ENCODE results near the gene C9orf50. TPM values are rescaled to one million over a fixed set of nuclear protein-coding genes. Genes with fewer than 3 reads are reported as not detected.

C9orf50 gene
- total and polyA plus RNA-seq, 10 donors, result 0.12 to 0.46 (median 0.19) TPM; not detected in 6

DNA sequence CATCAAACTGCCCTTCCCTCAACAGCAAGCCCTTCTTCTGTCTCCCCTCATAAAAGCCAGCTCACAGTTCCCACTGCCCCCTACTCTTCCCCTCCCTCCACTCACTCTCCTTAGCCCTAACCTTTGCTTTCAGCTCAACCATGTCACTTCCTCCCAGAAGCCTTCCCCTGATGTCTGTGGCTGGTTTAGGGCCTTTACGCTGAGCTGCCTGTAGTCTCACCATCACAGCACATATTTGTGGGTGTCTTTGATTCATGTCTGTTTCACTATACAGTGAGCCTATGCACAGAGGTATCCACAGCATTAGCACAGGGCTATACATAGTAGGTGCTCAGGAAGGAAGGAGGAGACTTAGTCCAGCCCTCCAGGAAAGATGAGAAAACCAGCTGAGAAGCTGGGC, 34.7 kb downstream of the C9orf50 start:
- no peak for TF ChIP-seq POLR2A (IDR thresholded peaks at IDR 0.05)
- no peak for TF ChIP-seq CTCF (IDR thresholded peaks at IDR 0.05 in 8 of 11, conservative IDR thresholded peaks at IDR 0.05 in 3 of 11)
- TF ChIP-seq POLR2AphosphoS5 (IDR thresholded peaks at IDR 0.05), result no peak
- no peaks in the 10 kb centered on the region for H3K9me3 ChIP-seq
- no peak for DNase-seq
- H3K36me3 ChIP-seq, result no peaks in the 10 kb centered on the region
- H3K4me1 ChIP-seq, result peaks cover 0 to 22% (median 5%) of the 10 kb centered on the region in 6 donors
- peak overlapping the region in 2 of 8 donors; percentile 11 to 33 for H3K27ac ChIP-seq
- no peaks in the 10 kb centered on the region for H3K27me3 ChIP-seq (replicated peaks in 1 of 7)
- intact Hi-C loops (cut with DNase I; ENCODE audit: low total_unique reads), result no loop called here
- 50 to 80% (median 63%) methylated on average over 1 of the region's 1 CpG for WGBS, 5 donors
- H3K4me3 ChIP-seq, result no peak overlapping the region

GRCh38 chr9:129585352-129585751, 35.5 kb downstream of the C9orf50 start:
- Histone ChIP-seq H3K27me3 (replicated peaks in 1 of 7) (no peaks in the 10 kb centered on the region), H3K4me1 (peaks cover 0 to 25% (median 6%) of the 10 kb centered on the region in 6 donors), H3K36me3 (no peaks in the 10 kb centered on the region), H3K9me3 (no peaks in the 10 kb centered on the region), H3K4me3 (no peak overlapping the region), H3K27ac (no peak overlapping the region)
- no peak for TF ChIP-seq POLR2AphosphoS5 (IDR thresholded peaks at IDR 0.05)
- no peak for TF ChIP-seq CTCF (IDR thresholded peaks at IDR 0.05 in 8 of 11, conservative IDR thresholded peaks at IDR 0.05 in 3 of 11)
- no peak for TF ChIP-seq POLR2A (IDR thresholded peaks at IDR 0.05)
- no peak for DNase-seq
- WGBS, 5 donors, result 89 to 100% (median 93%) methylated on average over 1 of the region's 1 CpG
- intact Hi-C loops (cut with DNase I; ENCODE audit: low total_unique reads), result no loop called here

- WGBS, 5 donors, result 80 to 92% (median 86%) methylated on average over 1 of the region's 1 CpG
- intact Hi-C loops (cut with DNase I; ENCODE audit: low total_unique reads), result no loop called here
Observed at GRCh38 chr9:129584136-129584535, 36.8 kb downstream of the C9orf50 start.

GRCh38 chr9:129583308-129584038, 37.4 kb downstream of the C9orf50 start:
- DNase-seq, result no peak
- H3K27ac ChIP-seq, result no peak overlapping the region
- TF ChIP-seq POLR2AphosphoS5 (IDR thresholded peaks at IDR 0.05), result no peak
- no peak for TF ChIP-seq POLR2A (IDR thresholded peaks at IDR 0.05)
- no peak for TF ChIP-seq CTCF (IDR thresholded peaks at IDR 0.05 in 8 of 11, conservative IDR thresholded peaks at IDR 0.05 in 3 of 11)
- H3K27me3 ChIP-seq (replicated peaks in 1 of 7), result no peaks in the 10 kb centered on the region
- peaks cover 0 to 33% (median 10%) of the 10 kb centered on the region in 6 donors for H3K4me1 ChIP-seq
- H3K9me3 ChIP-seq, result no peaks in the 10 kb centered on the region
- intact Hi-C loops (cut with DNase I; ENCODE audit: low total_unique reads), result no loop called here
- H3K36me3 ChIP-seq, result no peaks in the 10 kb centered on the region
- WGBS, 5 donors, result 67 to 88% (median 69%) methylated on average over 10 of the region's 10 CpGs
- no peak overlapping the region for H3K4me3 ChIP-seq

More at GRCh38 chr9:129584136-129584535, 36.8 kb downstream of the C9orf50 start:
- Histone ChIP-seq H3K27ac (peak overlapping the region in 5 of 8 donors; percentile 4 to 61 (median 39)), H3K4me1 (peaks cover 0 to 33% (median 10%) of the 10 kb centered on the region in 6 donors), H3K4me3 (no peak overlapping the region), H3K36me3 (no peaks in the 10 kb centered on the region), H3K27me3 (replicated peaks in 1 of 7) (no peaks in the 10 kb centered on the region), H3K9me3 (no peaks in the 10 kb centered on the region)
- TF ChIP-seq POLR2AphosphoS5 (IDR thresholded peaks at IDR 0.05) (peak in 1 of 3 donors; percentile 48), POLR2A (IDR thresholded peaks at IDR 0.05) (no peak)
- DNase-seq, result no peak

All from spleen (tissue), 11 donors.